BLaER1 treated with 17β-estradiol and CSF1 and Interleukin-3, amounts not matched to agents 10 nM and 100 nM (cell line): ENCODE measurements around the gene TLE1.
"Not testable (repeated sequence)": the region's sequence is repeated elsewhere in the genome, so short reads cannot be mapped to it uniquely, and the experiment has no call there.

Source experiments
- H3K27ac ChIP-seq, 11 experiments: shearing (Covaris generic); formaldehyde crosslinking; 2 replicates each; pipeline ENCODE4 v1.8.1; 2022
- H3K27me3 ChIP-seq, 11 experiments: shearing (Covaris generic); formaldehyde crosslinking; 2 replicates each; pipeline ENCODE4 v1.8.1; 2022
- H3K36me3 ChIP-seq, 11 experiments: shearing (Covaris generic); formaldehyde crosslinking; 2 replicates each; pipeline ENCODE4 v1.8.1; 2022
- H3K4me1 ChIP-seq, 10 experiments: shearing (Covaris generic); formaldehyde crosslinking; 2 replicates each; pipeline ENCODE4 v1.8.1; 2022
- H3K4me2 ChIP-seq, 11 experiments: shearing (Covaris generic); formaldehyde crosslinking; 2 replicates each; pipeline ENCODE4 v1.8.1; 2022
- H3K4me3 ChIP-seq, 10 experiments: shearing (Covaris generic); formaldehyde crosslinking; 2 replicates each; pipeline ENCODE4 v1.8.1; 2022
- H3K9ac ChIP-seq, 11 experiments: shearing (Covaris generic); formaldehyde crosslinking; 2 replicates each; pipeline ENCODE4 v1.8.1; 2022
- H3K9me3 ChIP-seq, 11 experiments: shearing (Covaris generic); formaldehyde crosslinking; replicated peaks in 1 of 11; 2 replicates each; pipeline ENCODE4 v1.8.1; 2022
- H4K20me1 ChIP-seq, 11 experiments: shearing (Covaris generic); formaldehyde crosslinking; 2 replicates each; pipeline ENCODE4 v1.8.1; 2022
- Cebpa-rat ChIP-seq, 11 experiments: shearing (Covaris generic); IDR thresholded peaks; 2 replicates each; pipeline ENCODE4 v1.8.1; 2022

TLE1 gene

DNA sequence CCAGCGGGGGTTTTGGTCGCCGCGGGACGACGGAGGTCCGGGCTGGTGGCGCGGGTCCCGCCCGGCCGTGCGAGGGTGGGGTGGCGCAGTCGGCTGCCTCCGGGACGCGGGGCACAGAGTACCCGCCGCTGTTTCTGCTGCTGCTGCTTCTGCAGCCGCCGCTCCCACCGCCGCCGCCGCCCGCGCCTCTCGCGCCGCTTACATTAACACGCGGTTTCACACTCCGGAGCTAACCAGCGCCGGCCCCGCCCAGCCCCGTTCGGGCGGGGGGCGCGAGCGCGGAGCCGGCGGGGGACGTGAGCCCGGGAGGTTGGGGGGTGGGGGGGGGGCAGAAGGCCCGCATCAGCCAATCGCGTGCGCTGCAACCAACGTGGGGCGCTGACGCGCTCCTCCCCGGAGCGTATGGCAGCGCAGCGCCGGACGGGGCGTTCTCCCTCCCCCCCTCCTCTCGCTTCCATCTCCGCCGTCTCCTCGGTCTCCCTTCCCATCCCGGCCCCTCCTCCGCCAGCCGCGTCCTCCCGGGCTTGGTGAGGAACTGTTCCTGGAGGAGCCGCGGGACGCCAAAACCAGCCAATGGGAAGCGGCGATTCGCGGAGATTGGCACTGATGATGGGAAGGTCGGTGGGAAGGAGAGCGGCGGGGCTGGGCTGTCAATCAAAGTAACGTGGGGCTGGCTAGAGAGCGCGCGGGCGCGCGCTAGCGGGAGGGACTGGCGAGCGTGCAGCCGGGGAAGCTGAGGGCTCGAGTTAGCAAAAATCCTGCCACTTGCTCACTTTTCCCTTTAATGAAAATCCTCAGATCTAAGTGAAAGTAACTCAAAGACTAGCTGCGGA is at the start of gene TLE1:
Gene TLE1, minus strand, starts transcription at position 205 of the 833 bp plus-strand sequence. CDS start 1,307 bp downstream, outside the sequence.
- Histone ChIP-seq H3K9me3 (no peaks in the 10 kb centered on the region), H3K9ac (peak within 1 kb of the TSS; percentile 47 to 90 (median 75); a peak in 21 of 22 replicates), H4K20me1 (peaks cover 0 to 47% (median 21%) of the 10 kb centered on the region in 11 experiments; a peak in 14 of 22 replicates), H3K4me1 (peaks cover 7 to 34% (median 29%) of the 10 kb centered on the region in 10 experiments), H3K36me3 (peaks cover 0 to 10% (median 0%) of the 10 kb centered on the region in 11 experiments; a peak in 5 of 22 replicates), H3K4me3 (peak within 1 kb of the TSS; percentile 57 to 98 (median 80)), H3K4me2 (peak within 1 kb of the TSS; percentile 80 to 100 (median 97)), H3K27me3 (peaks cover 7 to 80% (median 21%) of the 10 kb centered on the region in 11 experiments), H3K27ac (peak within 1 kb of the TSS in 9 of 11 experiments; percentile 30 to 80 (median 60); a peak in 17 of 22 replicates)
- TF ChIP-seq Cebpa-rat (IDR thresholded peaks at IDR 0.05) = no peak

GRCh38 chr9:81737871-81738507 is 48.6 kb upstream of the TLE1 start:
- no peak for TF ChIP-seq Cebpa-rat (IDR thresholded peaks at IDR 0.05)
- H3K4me3 ChIP-seq = no peak overlapping the region
- H3K4me2 ChIP-seq = peak overlapping the region in 4 of 11 experiments; percentile 12 to 55 (median 37); a peak in 7 of 22 replicates
- no peaks in the 10 kb centered on the region for H3K9me3 ChIP-seq
- no peaks in the 10 kb centered on the region for H3K36me3 ChIP-seq
- H4K20me1 ChIP-seq = no peaks in the 10 kb centered on the region
- H3K9ac ChIP-seq = no peak overlapping the region
- no peaks in the 10 kb centered on the region for H3K27me3 ChIP-seq
- peaks cover 0 to 19% (median 0%) of the 10 kb centered on the region in 10 experiments; a peak in 7 of 20 replicates for H3K4me1 ChIP-seq
- peak overlapping the region in 1 of 11 experiments; percentile 13; a peak in 2 of 22 replicates for H3K27ac ChIP-seq

GRCh38 chr9:81730498-81730897 is 41.2 kb upstream of the TLE1 start:
- H3K9ac ChIP-seq, H3K4me1 ChIP-seq, H3K27me3 ChIP-seq, H4K20me1 ChIP-seq, H3K4me3 ChIP-seq, H3K27ac ChIP-seq, H3K36me3 ChIP-seq, H3K4me2 ChIP-seq: not testable (repeated sequence)
- H3K9me3 ChIP-seq = peaks cover 0 to 13% (median 8%) of the 10 kb centered on the region in 11 experiments; a peak in 11 of 22 replicates

- Histone ChIP-seq H3K27ac (no peak overlapping the region), H4K20me1 (no peaks in the 10 kb centered on the region), H3K27me3 (no peaks in the 10 kb centered on the region), H3K4me2 (peak overlapping the region in 7 of 11 experiments; percentile 1 to 49 (median 29); a peak in 10 of 22 replicates), H3K9me3 (peaks cover 0 to 13% (median 8%) of the 10 kb centered on the region in 11 experiments; a peak in 11 of 22 replicates), H3K4me1 (peaks cover 0 to 10% (median 7%) of the 10 kb centered on the region in 10 experiments; a peak in 6 of 20 replicates), H3K36me3 (no peaks in the 10 kb centered on the region), H3K4me3 (no peak overlapping the region), H3K9ac (no peak overlapping the region)
- no peak for TF ChIP-seq Cebpa-rat (IDR thresholded peaks at IDR 0.05)
Observed at GRCh38 chr9:81729135-81729534, 39.8 kb upstream of the TLE1 start.

- Histone ChIP-seq H4K20me1 (no peaks in the 10 kb centered on the region), H3K36me3 (no peaks in the 10 kb centered on the region), H3K4me2 (no peak overlapping the region), H3K4me3 (no peak overlapping the region), H3K27ac (no peak overlapping the region), H3K9ac (no peak overlapping the region), H3K4me1 (peaks cover 0 to 8% (median 7%) of the 10 kb centered on the region in 10 experiments; a peak in 6 of 20 replicates), H3K9me3 (peaks cover 0 to 3% (median 0%) of the 10 kb centered on the region in 11 experiments; a peak in 1 of 22 replicates), H3K27me3 (no peaks in the 10 kb centered on the region)
- no peak for TF ChIP-seq Cebpa-rat (IDR thresholded peaks at IDR 0.05)
Observed at GRCh38 chr9:81724242-81724889, 35.0 kb upstream of the TLE1 start.

GRCh38 chr9:81722277-81722676 is 32.9 kb upstream of the TLE1 start:
- no peak for TF ChIP-seq Cebpa-rat (IDR thresholded peaks at IDR 0.05)
- no peaks in the 10 kb centered on the region for H4K20me1 ChIP-seq
- H3K9ac ChIP-seq = no peak overlapping the region
- no peaks in the 10 kb centered on the region for H3K9me3 ChIP-seq
- H3K27me3 ChIP-seq = no peaks in the 10 kb centered on the region
- no peak overlapping the region for H3K27ac ChIP-seq
- no peaks in the 10 kb centered on the region for H3K36me3 ChIP-seq
- no peak overlapping the region for H3K4me3 ChIP-seq
- H3K4me2 ChIP-seq = no peak overlapping the region
- H3K4me1 ChIP-seq = no peaks in the 10 kb centered on the region

- H3K4me2 ChIP-seq = no peak overlapping the region
- no peaks in the 10 kb centered on the region for H4K20me1 ChIP-seq
- H3K27ac ChIP-seq = no peak overlapping the region
- H3K4me3 ChIP-seq = no peak overlapping the region
- H3K4me1 ChIP-seq = no peaks in the 10 kb centered on the region
- H3K27me3 ChIP-seq = no peaks in the 10 kb centered on the region
- H3K9ac ChIP-seq = no peak overlapping the region
- H3K9me3 ChIP-seq = no peaks in the 10 kb centered on the region
- no peaks in the 10 kb centered on the region for H3K36me3 ChIP-seq
- no peak for TF ChIP-seq Cebpa-rat (IDR thresholded peaks at IDR 0.05)
Observed at GRCh38 chr9:81720450-81721086, 31.2 kb upstream of the TLE1 start.

DNA sequence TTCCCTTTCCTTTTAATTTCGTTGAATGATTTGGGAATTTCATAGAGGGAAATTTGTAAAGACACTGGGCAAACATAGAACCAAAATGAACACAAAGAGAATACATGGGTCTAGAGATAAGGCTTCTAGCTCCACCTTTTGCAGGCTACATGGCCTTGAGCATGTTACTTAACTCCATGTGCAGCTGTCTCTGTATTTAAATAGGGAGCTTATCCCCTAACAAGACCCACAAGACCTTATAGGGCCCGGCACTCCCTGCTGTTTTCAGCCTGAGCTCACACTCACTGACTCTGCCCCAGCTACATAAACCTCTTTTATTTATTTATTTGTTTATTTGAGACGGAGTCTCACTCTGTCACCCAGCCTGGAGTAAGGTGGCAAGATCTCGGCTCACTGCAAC is 30.6 kb upstream of the TLE1 start:
- no peaks in the 10 kb centered on the region for H4K20me1 ChIP-seq
- no peaks in the 10 kb centered on the region for H3K4me1 ChIP-seq
- no peak overlapping the region for H3K27ac ChIP-seq
- H3K4me3 ChIP-seq = no peak overlapping the region
- no peak for TF ChIP-seq Cebpa-rat (IDR thresholded peaks at IDR 0.05)
- no peaks in the 10 kb centered on the region for H3K9me3 ChIP-seq
- no peaks in the 10 kb centered on the region for H3K27me3 ChIP-seq
- no peak overlapping the region for H3K9ac ChIP-seq
- no peaks in the 10 kb centered on the region for H3K36me3 ChIP-seq
- no peak overlapping the region for H3K4me2 ChIP-seq
